ENCODE measurements around the gene EFEMP1.

Gene EFEMP1

DNA sequence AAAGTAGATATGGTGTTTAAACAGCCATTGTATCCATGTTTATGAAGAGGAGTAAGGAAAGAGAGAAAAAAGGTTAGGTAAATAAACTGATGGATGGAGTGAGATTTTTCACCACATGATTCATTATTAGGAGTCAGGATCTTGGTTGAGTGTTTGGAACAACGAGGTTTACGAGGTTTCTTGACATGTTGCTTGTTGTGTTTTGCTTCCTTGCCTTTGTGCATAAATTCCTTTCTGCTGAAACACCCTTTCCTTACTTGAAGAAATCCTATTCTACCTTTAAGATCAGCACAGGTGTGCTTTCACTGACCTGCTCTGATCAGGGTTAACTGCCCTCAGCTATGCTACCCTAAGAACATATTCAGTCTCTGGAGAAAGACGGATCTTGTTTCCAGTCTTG lies 66.6 kb downstream of the EFEMP1 start:
- DNase-seq (ENCODE audit: low read depth in 1 of 2, low spot score in 1 of 2), result no peak
- TF ChIP-seq, protein P1, sequence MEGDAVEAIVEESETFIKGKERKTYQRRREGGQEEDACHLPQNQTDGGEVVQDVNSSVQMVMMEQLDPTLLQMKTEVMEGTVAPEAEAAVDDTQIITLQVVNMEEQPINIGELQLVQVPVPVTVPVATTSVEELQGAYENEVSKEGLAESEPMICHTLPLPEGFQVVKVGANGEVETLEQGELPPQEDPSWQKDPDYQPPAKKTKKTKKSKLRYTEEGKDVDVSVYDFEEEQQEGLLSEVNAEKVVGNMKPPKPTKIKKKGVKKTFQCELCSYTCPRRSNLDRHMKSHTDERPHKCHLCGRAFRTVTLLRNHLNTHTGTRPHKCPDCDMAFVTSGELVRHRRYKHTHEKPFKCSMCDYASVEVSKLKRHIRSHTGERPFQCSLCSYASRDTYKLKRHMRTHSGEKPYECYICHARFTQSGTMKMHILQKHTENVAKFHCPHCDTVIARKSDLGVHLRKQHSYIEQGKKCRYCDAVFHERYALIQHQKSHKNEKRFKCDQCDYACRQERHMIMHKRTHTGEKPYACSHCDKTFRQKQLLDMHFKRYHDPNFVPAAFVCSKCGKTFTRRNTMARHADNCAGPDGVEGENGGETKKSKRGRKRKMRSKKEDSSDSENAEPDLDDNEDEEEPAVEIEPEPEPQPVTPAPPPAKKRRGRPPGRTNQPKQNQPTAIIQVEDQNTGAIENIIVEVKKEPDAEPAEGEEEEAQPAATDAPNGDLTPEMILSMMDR (IDR thresholded peaks at IDR 0.05; ENCODE audit: insufficient read depth, low read length), result no peak
- TF ChIP-seq, protein P2, sequence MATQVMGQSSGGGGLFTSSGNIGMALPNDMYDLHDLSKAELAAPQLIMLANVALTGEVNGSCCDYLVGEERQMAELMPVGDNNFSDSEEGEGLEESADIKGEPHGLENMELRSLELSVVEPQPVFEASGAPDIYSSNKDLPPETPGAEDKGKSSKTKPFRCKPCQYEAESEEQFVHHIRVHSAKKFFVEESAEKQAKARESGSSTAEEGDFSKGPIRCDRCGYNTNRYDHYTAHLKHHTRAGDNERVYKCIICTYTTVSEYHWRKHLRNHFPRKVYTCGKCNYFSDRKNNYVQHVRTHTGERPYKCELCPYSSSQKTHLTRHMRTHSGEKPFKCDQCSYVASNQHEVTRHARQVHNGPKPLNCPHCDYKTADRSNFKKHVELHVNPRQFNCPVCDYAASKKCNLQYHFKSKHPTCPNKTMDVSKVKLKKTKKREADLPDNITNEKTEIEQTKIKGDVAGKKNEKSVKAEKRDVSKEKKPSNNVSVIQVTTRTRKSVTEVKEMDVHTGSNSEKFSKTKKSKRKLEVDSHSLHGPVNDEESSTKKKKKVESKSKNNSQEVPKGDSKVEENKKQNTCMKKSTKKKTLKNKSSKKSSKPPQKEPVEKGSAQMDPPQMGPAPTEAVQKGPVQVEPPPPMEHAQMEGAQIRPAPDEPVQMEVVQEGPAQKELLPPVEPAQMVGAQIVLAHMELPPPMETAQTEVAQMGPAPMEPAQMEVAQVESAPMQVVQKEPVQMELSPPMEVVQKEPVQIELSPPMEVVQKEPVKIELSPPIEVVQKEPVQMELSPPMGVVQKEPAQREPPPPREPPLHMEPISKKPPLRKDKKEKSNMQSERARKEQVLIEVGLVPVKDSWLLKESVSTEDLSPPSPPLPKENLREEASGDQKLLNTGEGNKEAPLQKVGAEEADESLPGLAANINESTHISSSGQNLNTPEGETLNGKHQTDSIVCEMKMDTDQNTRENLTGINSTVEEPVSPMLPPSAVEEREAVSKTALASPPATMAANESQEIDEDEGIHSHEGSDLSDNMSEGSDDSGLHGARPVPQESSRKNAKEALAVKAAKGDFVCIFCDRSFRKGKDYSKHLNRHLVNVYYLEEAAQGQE (IDR thresholded peaks at IDR 0.05; ENCODE audit: insufficient replicate concordance, low read depth), result no peak
- TF ChIP-seq SPI1 (IDR thresholded peaks at IDR 0.05; ENCODE audit: borderline replicate concordance, low read depth), result no peak
- TF ChIP-seq POLR2AphosphoS5 (IDR thresholded peaks at IDR 0.05; ENCODE audit: low read depth), result no peak
- no peak for TF ChIP-seq GABPA (IDR thresholded peaks at IDR 0.05; ENCODE audit: low read depth)
- H3K27ac ChIP-seq (replicated peaks), result no peak overlapping the region
- no peak overlapping the region for H3K4me3 ChIP-seq (replicated peaks; ENCODE audit: insufficient read depth, low read length)
- H3K27me3 ChIP-seq (ENCODE audit: insufficient read depth, poor library complexity, severe bottlenecking), result no peaks in the 10 kb centered on the region

DNA sequence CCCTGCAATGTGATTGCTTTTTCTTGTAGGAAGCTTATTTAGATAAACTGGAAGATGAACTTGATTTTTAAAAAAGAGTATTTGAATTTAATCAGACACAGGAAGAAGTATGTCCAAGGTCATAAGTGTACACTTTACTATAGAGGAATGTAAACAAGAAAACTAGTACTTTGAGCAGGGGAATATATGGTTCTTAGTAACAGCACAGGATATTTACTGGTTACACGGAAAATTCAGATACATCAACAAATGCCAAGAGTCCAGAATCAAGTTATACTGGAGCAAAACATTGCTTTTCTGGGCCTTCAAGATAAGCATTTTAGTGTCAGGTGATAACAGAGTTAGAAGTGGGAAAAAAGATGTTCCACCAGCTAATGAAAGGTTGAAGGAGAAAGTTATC lies 75.5 kb downstream of the EFEMP1 start:
- Histone ChIP-seq H3K27ac (replicated peaks) (no peak overlapping the region), H3K27me3 (ENCODE audit: insufficient read depth, poor library complexity, severe bottlenecking) (no peaks in the 10 kb centered on the region), H3K4me3 (replicated peaks; ENCODE audit: insufficient read depth, low read length) (no peak overlapping the region)
- no peak for DNase-seq (ENCODE audit: low read depth in 1 of 2, low spot score in 1 of 2)
- TF ChIP-seq, protein P2 (IDR thresholded peaks at IDR 0.05; ENCODE audit: insufficient replicate concordance, low read depth), result no peak
- no peak for TF ChIP-seq SPI1 (IDR thresholded peaks at IDR 0.05; ENCODE audit: borderline replicate concordance, low read depth)
- no peak for TF ChIP-seq POLR2AphosphoS5 (IDR thresholded peaks at IDR 0.05; ENCODE audit: low read depth)
- TF ChIP-seq, protein P1 (IDR thresholded peaks at IDR 0.05; ENCODE audit: insufficient read depth, low read length), result no peak
- TF ChIP-seq GABPA (IDR thresholded peaks at IDR 0.05; ENCODE audit: low read depth), result no peak

DNA sequence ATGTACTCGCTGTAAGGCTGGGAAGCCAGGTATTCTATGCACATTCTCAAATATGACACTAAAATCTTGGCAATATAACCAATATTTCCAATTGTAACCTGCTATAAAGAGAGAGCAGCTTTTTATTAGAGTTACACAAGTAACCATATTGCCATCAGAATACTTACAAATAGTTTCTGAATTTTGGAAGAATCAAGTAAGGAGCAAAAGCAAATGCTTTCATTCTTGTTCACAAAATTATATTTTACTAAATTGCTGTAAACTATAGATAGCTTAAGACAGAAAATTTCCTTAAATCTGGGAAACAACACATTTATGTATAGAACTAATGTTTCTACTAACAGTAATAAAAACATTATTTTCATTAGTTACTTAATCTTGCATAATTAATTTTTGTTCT lies 77.2 kb downstream of the EFEMP1 start:
- no peak for DNase-seq (ENCODE audit: low read depth in 1 of 2, low spot score in 1 of 2)
- TF ChIP-seq, protein P1 (IDR thresholded peaks at IDR 0.05; ENCODE audit: insufficient read depth, low read length), result no peak
- TF ChIP-seq, protein P2 (IDR thresholded peaks at IDR 0.05; ENCODE audit: insufficient replicate concordance, low read depth), result no peak
- TF ChIP-seq SPI1 (IDR thresholded peaks at IDR 0.05; ENCODE audit: borderline replicate concordance, low read depth) (no peak), POLR2AphosphoS5 (IDR thresholded peaks at IDR 0.05; ENCODE audit: low read depth) (no peak), GABPA (IDR thresholded peaks at IDR 0.05; ENCODE audit: low read depth) (no peak)

More for the DNA sequence above, 77.2 kb downstream of the EFEMP1 start:
- H3K4me3 ChIP-seq (replicated peaks; ENCODE audit: insufficient read depth, low read length), result no peak overlapping the region
- no peaks in the 10 kb centered on the region for H3K27me3 ChIP-seq (ENCODE audit: insufficient read depth, poor library complexity, severe bottlenecking)
- no peak overlapping the region for H3K27ac ChIP-seq (replicated peaks)

Data from HL-60 (cell line).